ENCODE measurements around the gene RNF19B.

- no peak for TF ChIP-seq CTCF (IDR thresholded peaks at IDR 0.05)
- TF ChIP-seq EZH2 (IDR thresholded peaks at IDR 0.05), result no peak
- no peak for TF ChIP-seq EZH2phosphoT487 (IDR thresholded peaks at IDR 0.05)
These were observed 18.2 kb downstream of the RNF19B start for GRCh38 chr1:32946413-32946812.
